ENCODE data around the gene PRND. TPM values are rescaled to one million over a fixed set of nuclear protein-coding genes. Genes with fewer than 3 reads are reported as not detected.

The PRND gene
- total and polyA plus RNA-seq, 2 of the 13 experiments (the other 11 are each of a cell fraction or from before 2014, with no cell fraction given) = not detected

DNA sequence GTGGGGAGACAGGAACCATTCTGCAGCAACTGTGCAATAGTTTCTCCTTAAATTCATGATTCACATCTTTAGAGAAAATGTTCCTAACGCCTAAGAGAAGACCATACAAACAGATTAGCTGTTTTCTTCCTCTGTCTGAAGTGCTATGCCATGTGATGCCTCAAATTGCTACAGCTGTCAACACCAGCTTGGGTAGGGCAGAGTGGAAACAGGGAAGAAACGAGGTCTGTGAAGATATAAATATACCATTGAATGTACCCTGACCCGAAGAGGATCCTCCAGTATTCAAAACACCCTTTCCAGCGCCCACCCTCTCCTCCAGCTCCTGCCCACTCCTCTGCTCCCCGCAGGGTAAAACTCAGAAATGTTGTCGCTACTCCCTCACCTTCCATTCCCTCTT is 40.3 kb upstream of the PRND start:
- H3K4me3 ChIP-seq (replicated peaks in 1 of 3; ENCODE audit: insufficient read depth in 1 of 3, low read depth in 2 of 3, low read length in 3 of 3) = no peak overlapping the region
- intact Hi-C loops (cut with micrococcal nuclease; ENCODE audit: unreplicated experiment) = no loop called here
- H3K36me3 ChIP-seq (replicated peaks in 1 of 2; ENCODE audit: control insufficient read depth in 1 of 2, insufficient read depth in 2 of 2, low read length in 2 of 2) = no peaks in the 10 kb centered on the region
- BruUV-seq (replicated peaks) = no TSS peak
- CTCF ChIA-PET (ENCODE audit: low intra/inter-chr PET ratio, low total read pairs) = no interaction called here
- no peak overlapping the region for H3K4me2 ChIP-seq (ENCODE audit: low read depth, low read length)
- DNase-seq (ENCODE audit: low spot score) (no peak), FAIRE-seq (no peak), ATAC-seq (no peak)
- in situ Hi-C loops (cut with HindIII; ENCODE audit: extremely low pct_ligation_motif_present, low pct_unique_long_range_greater_than_20kb) = no loop called here
- POLR2A ChIA-PET = no interaction called here
- no peak overlapping the region for H3K27ac ChIP-seq (ENCODE audit: extremely low read length, insufficient read depth, low read length)
- 23% methylated on average over 6 of the region's 6 CpGs for WGBS (ENCODE audit: low lambda C conversion rate)
- H3K9me3 ChIP-seq (ENCODE audit: low read length) = no peaks in the 10 kb centered on the region
- no peak overlapping the region for H2AFZ ChIP-seq (ENCODE audit: low read length)
- H3K4me1 ChIP-seq (ENCODE audit: insufficient read depth, low read length) = peaks cover 20% of the 10 kb centered on the region
- H3K9ac ChIP-seq (ENCODE audit: insufficient read depth, low read depth, low read length) = no peak overlapping the region
- H4K20me1 ChIP-seq (ENCODE audit: insufficient read depth, low read length) = no peaks in the 10 kb centered on the region
- no peaks in the 10 kb centered on the region for H3K79me2 ChIP-seq (ENCODE audit: insufficient read depth, low read length)
- peaks cover 0 to 38% of the 10 kb centered on the region in 2 experiments; a peak in 3 of 5 replicates for H3K27me3 ChIP-seq (ENCODE audit: control insufficient read depth in 1 of 2, insufficient read depth in 2 of 2, low read length in 2 of 2)
- TF ChIP-seq ZNF501 (CRISPR knock-in tag; IDR thresholded peaks at IDR 0.05) (no peak), NFE2L2 (IDR thresholded peaks at IDR 0.05; ENCODE audit: low read length) (no peak), FLYWCH1 (CRISPR knock-in tag; IDR thresholded peaks at IDR 0.05) (no peak), ZNF737 (CRISPR knock-in tag; IDR thresholded peaks at IDR 0.05; ENCODE audit: borderline replicate concordance) (no peak), HOXA5 (CRISPR knock-in tag; IDR thresholded peaks at IDR 0.05) (no peak), ZNF282 (IDR thresholded peaks at IDR 0.05; ENCODE audit: partially characterized antibody) (no peak), FOXA1 (IDR thresholded peaks at IDR 0.05) (no peak), FOXA1 (CRISPR knock-in tag; IDR thresholded peaks at IDR 0.05) (no peak), HDAC6 (IDR thresholded peaks at IDR 0.05; ENCODE audit: low read depth, low read length) (no peak), CHD2 (IDR thresholded peaks at IDR 0.05; ENCODE audit: low read depth, low read length) (no peak), ELF3 (CRISPR knock-in tag; IDR thresholded peaks at IDR 0.05) (no peak)
- TF ChIP-seq, protein P1, sequence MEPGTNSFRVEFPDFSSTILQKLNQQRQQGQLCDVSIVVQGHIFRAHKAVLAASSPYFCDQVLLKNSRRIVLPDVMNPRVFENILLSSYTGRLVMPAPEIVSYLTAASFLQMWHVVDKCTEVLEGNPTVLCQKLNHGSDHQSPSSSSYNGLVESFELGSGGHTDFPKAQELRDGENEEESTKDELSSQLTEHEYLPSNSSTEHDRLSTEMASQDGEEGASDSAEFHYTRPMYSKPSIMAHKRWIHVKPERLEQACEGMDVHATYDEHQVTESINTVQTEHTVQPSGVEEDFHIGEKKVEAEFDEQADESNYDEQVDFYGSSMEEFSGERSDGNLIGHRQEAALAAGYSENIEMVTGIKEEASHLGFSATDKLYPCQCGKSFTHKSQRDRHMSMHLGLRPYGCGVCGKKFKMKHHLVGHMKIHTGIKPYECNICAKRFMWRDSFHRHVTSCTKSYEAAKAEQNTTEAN (CRISPR knock-in tag; conservative IDR thresholded peaks at IDR 0.05) = no peak
- TF ChIP-seq, protein P2, sequence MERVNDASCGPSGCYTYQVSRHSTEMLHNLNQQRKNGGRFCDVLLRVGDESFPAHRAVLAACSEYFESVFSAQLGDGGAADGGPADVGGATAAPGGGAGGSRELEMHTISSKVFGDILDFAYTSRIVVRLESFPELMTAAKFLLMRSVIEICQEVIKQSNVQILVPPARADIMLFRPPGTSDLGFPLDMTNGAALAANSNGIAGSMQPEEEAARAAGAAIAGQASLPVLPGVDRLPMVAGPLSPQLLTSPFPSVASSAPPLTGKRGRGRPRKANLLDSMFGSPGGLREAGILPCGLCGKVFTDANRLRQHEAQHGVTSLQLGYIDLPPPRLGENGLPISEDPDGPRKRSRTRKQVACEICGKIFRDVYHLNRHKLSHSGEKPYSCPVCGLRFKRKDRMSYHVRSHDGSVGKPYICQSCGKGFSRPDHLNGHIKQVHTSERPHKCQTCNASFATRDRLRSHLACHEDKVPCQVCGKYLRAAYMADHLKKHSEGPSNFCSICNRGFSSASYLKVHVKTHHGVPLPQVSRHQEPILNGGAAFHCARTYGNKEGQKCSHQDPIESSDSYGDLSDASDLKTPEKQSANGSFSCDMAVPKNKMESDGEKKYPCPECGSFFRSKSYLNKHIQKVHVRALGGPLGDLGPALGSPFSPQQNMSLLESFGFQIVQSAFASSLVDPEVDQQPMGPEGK (CRISPR knock-in tag; IDR thresholded peaks at IDR 0.05) = no peak
- TF ChIP-seq, protein P3, sequence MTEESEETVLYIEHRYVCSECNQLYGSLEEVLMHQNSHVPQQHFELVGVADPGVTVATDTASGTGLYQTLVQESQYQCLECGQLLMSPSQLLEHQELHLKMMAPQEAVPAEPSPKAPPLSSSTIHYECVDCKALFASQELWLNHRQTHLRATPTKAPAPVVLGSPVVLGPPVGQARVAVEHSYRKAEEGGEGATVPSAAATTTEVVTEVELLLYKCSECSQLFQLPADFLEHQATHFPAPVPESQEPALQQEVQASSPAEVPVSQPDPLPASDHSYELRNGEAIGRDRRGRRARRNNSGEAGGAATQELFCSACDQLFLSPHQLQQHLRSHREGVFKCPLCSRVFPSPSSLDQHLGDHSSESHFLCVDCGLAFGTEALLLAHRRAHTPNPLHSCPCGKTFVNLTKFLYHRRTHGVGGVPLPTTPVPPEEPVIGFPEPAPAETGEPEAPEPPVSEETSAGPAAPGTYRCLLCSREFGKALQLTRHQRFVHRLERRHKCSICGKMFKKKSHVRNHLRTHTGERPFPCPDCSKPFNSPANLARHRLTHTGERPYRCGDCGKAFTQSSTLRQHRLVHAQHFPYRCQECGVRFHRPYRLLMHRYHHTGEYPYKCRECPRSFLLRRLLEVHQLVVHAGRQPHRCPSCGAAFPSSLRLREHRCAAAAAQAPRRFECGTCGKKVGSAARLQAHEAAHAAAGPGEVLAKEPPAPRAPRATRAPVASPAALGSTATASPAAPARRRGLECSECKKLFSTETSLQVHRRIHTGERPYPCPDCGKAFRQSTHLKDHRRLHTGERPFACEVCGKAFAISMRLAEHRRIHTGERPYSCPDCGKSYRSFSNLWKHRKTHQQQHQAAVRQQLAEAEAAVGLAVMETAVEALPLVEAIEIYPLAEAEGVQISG (CRISPR knock-in tag; IDR thresholded peaks at IDR 0.05) = no peak
- TF ChIP-seq, protein P4, sequence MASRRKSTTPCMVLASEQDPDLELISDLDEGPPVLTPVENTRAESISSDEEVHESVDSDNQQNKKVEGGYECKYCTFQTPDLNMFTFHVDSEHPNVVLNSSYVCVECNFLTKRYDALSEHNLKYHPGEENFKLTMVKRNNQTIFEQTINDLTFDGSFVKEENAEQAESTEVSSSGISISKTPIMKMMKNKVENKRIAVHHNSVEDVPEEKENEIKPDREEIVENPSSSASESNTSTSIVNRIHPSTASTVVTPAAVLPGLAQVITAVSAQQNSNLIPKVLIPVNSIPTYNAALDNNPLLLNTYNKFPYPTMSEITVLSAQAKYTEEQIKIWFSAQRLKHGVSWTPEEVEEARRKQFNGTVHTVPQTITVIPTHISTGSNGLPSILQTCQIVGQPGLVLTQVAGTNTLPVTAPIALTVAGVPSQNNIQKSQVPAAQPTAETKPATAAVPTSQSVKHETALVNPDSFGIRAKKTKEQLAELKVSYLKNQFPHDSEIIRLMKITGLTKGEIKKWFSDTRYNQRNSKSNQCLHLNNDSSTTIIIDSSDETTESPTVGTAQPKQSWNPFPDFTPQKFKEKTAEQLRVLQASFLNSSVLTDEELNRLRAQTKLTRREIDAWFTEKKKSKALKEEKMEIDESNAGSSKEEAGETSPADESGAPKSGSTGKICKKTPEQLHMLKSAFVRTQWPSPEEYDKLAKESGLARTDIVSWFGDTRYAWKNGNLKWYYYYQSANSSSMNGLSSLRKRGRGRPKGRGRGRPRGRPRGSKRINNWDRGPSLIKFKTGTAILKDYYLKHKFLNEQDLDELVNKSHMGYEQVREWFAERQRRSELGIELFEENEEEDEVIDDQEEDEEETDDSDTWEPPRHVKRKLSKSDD (CRISPR knock-in tag; IDR thresholded peaks at IDR 0.05; ENCODE audit: low read depth) = no peak

Measured in HepG2 (cell line).